Measurements from ENCODE around the gene SLC25A5.
"Not testable (repeated sequence)": the region's sequence is repeated elsewhere in the genome, so short reads cannot be mapped to it uniquely, and the experiment has no call there.

Gene SLC25A5

GRCh38 chrX:119429471-119429870 is 38.8 kb upstream of the SLC25A5 start:
- Histone ChIP-seq H3K14ac (ENCODE audit: low read length) (no peak overlapping the region), H3K27ac (replicated peaks; ENCODE audit: low read length) (no peak overlapping the region), H2BK5ac (ENCODE audit: low read length) (no peak overlapping the region), H2BK12ac (ENCODE audit: low read length) (no peak overlapping the region), H2AK5ac (ENCODE audit: low read depth, low read length) (no peak overlapping the region), H3K4ac (ENCODE audit: low read length) (no peak overlapping the region), H3K18ac (ENCODE audit: low read length) (no peak overlapping the region), H3K4me3 (ENCODE audit: low read length in 2 of 2) (no peak overlapping the region), H3K36me3 (replicated peaks in 1 of 2; ENCODE audit: control insufficient read depth in 2 of 2, insufficient read depth in 2 of 2, low read length in 2 of 2) (no peaks in the 10 kb centered on the region), H4K91ac (ENCODE audit: low read depth, low read length, poor library complexity) (no peak overlapping the region), H3K9me3 (replicated peaks in 1 of 2; ENCODE audit: control insufficient read depth in 2 of 2, insufficient read depth in 1 of 2, low read depth in 1 of 2, low read length in 2 of 2) (no peaks in the 10 kb centered on the region), H2AFZ (ENCODE audit: low read length) (no peak overlapping the region), H3K4me2 (ENCODE audit: insufficient read depth, low read length, poor library complexity, severe bottlenecking) (no peak overlapping the region), H3K9ac (ENCODE audit: low read depth, low read length, poor library complexity) (no peak overlapping the region), H4K8ac (ENCODE audit: low read depth, low read length) (no peak overlapping the region), H3K27me3 (ENCODE audit: control insufficient read depth in 3 of 3, insufficient read depth in 3 of 3, low read depth in 1 of 3, low read length in 3 of 3) (no peaks in the 10 kb centered on the region), H3K23ac (ENCODE audit: low read depth, low read length, poor library complexity) (no peak overlapping the region), H3K4me1 (ENCODE audit: control insufficient read depth in 2 of 2, insufficient read depth in 1 of 2, low read depth in 1 of 2, low read length in 2 of 2) (peaks cover 0 to 3% of the 10 kb centered on the region in 2 donors), H2BK15ac (ENCODE audit: low read length) (no peak overlapping the region), H2BK120ac (ENCODE audit: low read depth, low read length) (no peak overlapping the region), H3K79me1 (ENCODE audit: low read depth, low read length) (no peaks in the 10 kb centered on the region)
- no CpG with 5 or more reads among the region's 4 CpGs for WGBS, 2 donors (ENCODE audit: extremely low coverage in 2 of 2, insufficient read length in 2 of 2, insufficient replicate concordance in 1 of 2)
- DNase-seq (ENCODE audit: low spot score): no peak

GRCh38 chrX:119441295-119441694 is 26.9 kb upstream of the SLC25A5 start:
- H3K4ac ChIP-seq (ENCODE audit: low read length); H3K14ac ChIP-seq (ENCODE audit: low read length); DNase-seq (ENCODE audit: low spot score); H2BK5ac ChIP-seq (ENCODE audit: low read length); H2AFZ ChIP-seq (ENCODE audit: low read length); H3K9me3 ChIP-seq (replicated peaks in 1 of 2; ENCODE audit: control insufficient read depth in 2 of 2, insufficient read depth in 1 of 2, low read depth in 1 of 2, low read length in 2 of 2); H3K4me3 ChIP-seq (ENCODE audit: low read length in 2 of 2); H3K79me1 ChIP-seq (ENCODE audit: low read depth, low read length); H3K27ac ChIP-seq (replicated peaks; ENCODE audit: low read length); H4K8ac ChIP-seq (ENCODE audit: low read depth, low read length); H3K36me3 ChIP-seq (replicated peaks in 1 of 2; ENCODE audit: control insufficient read depth in 2 of 2, insufficient read depth in 2 of 2, low read length in 2 of 2); H3K23ac ChIP-seq (ENCODE audit: low read depth, low read length, poor library complexity); H4K91ac ChIP-seq (ENCODE audit: low read depth, low read length, poor library complexity); H2BK15ac ChIP-seq (ENCODE audit: low read length); H3K4me1 ChIP-seq (ENCODE audit: control insufficient read depth in 2 of 2, insufficient read depth in 1 of 2, low read depth in 1 of 2, low read length in 2 of 2); H3K4me2 ChIP-seq (ENCODE audit: insufficient read depth, low read length, poor library complexity, severe bottlenecking); H3K9ac ChIP-seq (ENCODE audit: low read depth, low read length, poor library complexity); H2AK5ac ChIP-seq (ENCODE audit: low read depth, low read length); H2BK12ac ChIP-seq (ENCODE audit: low read length); H3K27me3 ChIP-seq (ENCODE audit: control insufficient read depth in 3 of 3, insufficient read depth in 3 of 3, low read depth in 1 of 3, low read length in 3 of 3); H2BK120ac ChIP-seq (ENCODE audit: low read depth, low read length); H3K18ac ChIP-seq (ENCODE audit: low read length): not testable (repeated sequence)
- no CpG with 5 or more reads among the region's 17 CpGs for WGBS, 2 donors (ENCODE audit: extremely low coverage in 2 of 2, insufficient read length in 2 of 2, insufficient replicate concordance in 1 of 2)

GRCh38 chrX:119442286-119442685 is 26.0 kb upstream of the SLC25A5 start:
- no CpG with 5 or more reads among the region's 2 CpGs for WGBS, 2 donors (ENCODE audit: extremely low coverage in 2 of 2, insufficient read length in 2 of 2, insufficient replicate concordance in 1 of 2)

GRCh38 chrX:119453202-119453601 is 15.0 kb upstream of the SLC25A5 start:
- no peak overlapping the region for H3K9ac ChIP-seq (ENCODE audit: low read depth, low read length, poor library complexity)

More at GRCh38 chrX:119442286-119442685, 26.0 kb upstream of the SLC25A5 start:
- H3K14ac ChIP-seq (ENCODE audit: low read length): no peak overlapping the region
- no peak overlapping the region for H4K8ac ChIP-seq (ENCODE audit: low read depth, low read length)
- H2BK12ac ChIP-seq (ENCODE audit: low read length): no peak overlapping the region
- H3K9ac ChIP-seq (ENCODE audit: low read depth, low read length, poor library complexity): no peak overlapping the region
- no peaks in the 10 kb centered on the region for H3K9me3 ChIP-seq (replicated peaks in 1 of 2; ENCODE audit: control insufficient read depth in 2 of 2, insufficient read depth in 1 of 2, low read depth in 1 of 2, low read length in 2 of 2)
- no peaks in the 10 kb centered on the region for H3K4me1 ChIP-seq (ENCODE audit: control insufficient read depth in 2 of 2, insufficient read depth in 1 of 2, low read depth in 1 of 2, low read length in 2 of 2)
- H3K23ac ChIP-seq (ENCODE audit: low read depth, low read length, poor library complexity): no peak overlapping the region
- H3K27me3 ChIP-seq (ENCODE audit: control insufficient read depth in 3 of 3, insufficient read depth in 3 of 3, low read depth in 1 of 3, low read length in 3 of 3): no peaks in the 10 kb centered on the region
- no peak overlapping the region for H2AFZ ChIP-seq (ENCODE audit: low read length)
- no peak overlapping the region for H3K27ac ChIP-seq (replicated peaks; ENCODE audit: low read length)
- H3K4ac ChIP-seq (ENCODE audit: low read length): no peak overlapping the region
- no peak overlapping the region for H3K4me2 ChIP-seq (ENCODE audit: insufficient read depth, low read length, poor library complexity, severe bottlenecking)
- no peak overlapping the region for H2AK5ac ChIP-seq (ENCODE audit: low read depth, low read length)
- no peak overlapping the region for H3K18ac ChIP-seq (ENCODE audit: low read length)
- H2BK120ac ChIP-seq (ENCODE audit: low read depth, low read length): no peak overlapping the region
- no peak overlapping the region for H4K91ac ChIP-seq (ENCODE audit: low read depth, low read length, poor library complexity)
- H3K4me3 ChIP-seq (ENCODE audit: low read length in 2 of 2): no peak overlapping the region
- no peaks in the 10 kb centered on the region for H3K36me3 ChIP-seq (replicated peaks in 1 of 2; ENCODE audit: control insufficient read depth in 2 of 2, insufficient read depth in 2 of 2, low read length in 2 of 2)
- DNase-seq (ENCODE audit: low spot score): no peak
- H3K79me1 ChIP-seq (ENCODE audit: low read depth, low read length): no peaks in the 10 kb centered on the region
- no peak overlapping the region for H2BK15ac ChIP-seq (ENCODE audit: low read length)
- no peak overlapping the region for H2BK5ac ChIP-seq (ENCODE audit: low read length)

More at GRCh38 chrX:119453202-119453601, 15.0 kb upstream of the SLC25A5 start:
- no peak overlapping the region for H3K27ac ChIP-seq (replicated peaks; ENCODE audit: low read length)
- no peak overlapping the region for H2BK120ac ChIP-seq (ENCODE audit: low read depth, low read length)
- H2BK15ac ChIP-seq (ENCODE audit: low read length): no peak overlapping the region
- no peak overlapping the region for H4K91ac ChIP-seq (ENCODE audit: low read depth, low read length, poor library complexity)
- WGBS, 2 donors (ENCODE audit: extremely low coverage in 2 of 2, insufficient read length in 2 of 2, insufficient replicate concordance in 1 of 2): no CpG with 5 or more reads among the region's 4 CpGs
- no peak overlapping the region for H2BK5ac ChIP-seq (ENCODE audit: low read length)
- H3K36me3 ChIP-seq (replicated peaks in 1 of 2; ENCODE audit: control insufficient read depth in 2 of 2, insufficient read depth in 2 of 2, low read length in 2 of 2): no peaks in the 10 kb centered on the region
- H2BK12ac ChIP-seq (ENCODE audit: low read length): no peak overlapping the region
- H3K14ac ChIP-seq (ENCODE audit: low read length): no peak overlapping the region
- H3K4ac ChIP-seq (ENCODE audit: low read length): no peak overlapping the region
- DNase-seq (ENCODE audit: low spot score): no peak
- H3K23ac ChIP-seq (ENCODE audit: low read depth, low read length, poor library complexity): no peak overlapping the region
- no peaks in the 10 kb centered on the region for H3K79me1 ChIP-seq (ENCODE audit: low read depth, low read length)
- H2AK5ac ChIP-seq (ENCODE audit: low read depth, low read length): no peak overlapping the region
- no peak overlapping the region for H3K4me3 ChIP-seq (ENCODE audit: low read length in 2 of 2)
- no peak overlapping the region for H3K18ac ChIP-seq (ENCODE audit: low read length)
- H3K4me2 ChIP-seq (ENCODE audit: insufficient read depth, low read length, poor library complexity, severe bottlenecking): no peak overlapping the region
- H4K8ac ChIP-seq (ENCODE audit: low read depth, low read length): no peak overlapping the region
- H3K9me3 ChIP-seq (replicated peaks in 1 of 2; ENCODE audit: control insufficient read depth in 2 of 2, insufficient read depth in 1 of 2, low read depth in 1 of 2, low read length in 2 of 2): no peaks in the 10 kb centered on the region
- no peak overlapping the region for H2AFZ ChIP-seq (ENCODE audit: low read length)
- no peaks in the 10 kb centered on the region for H3K27me3 ChIP-seq (ENCODE audit: control insufficient read depth in 3 of 3, insufficient read depth in 3 of 3, low read depth in 1 of 3, low read length in 3 of 3)
- H3K4me1 ChIP-seq (ENCODE audit: control insufficient read depth in 2 of 2, insufficient read depth in 1 of 2, low read depth in 1 of 2, low read length in 2 of 2): no peaks in the 10 kb centered on the region
